Measurements from ENCODE around the gene AASS.
"Not testable (repeated sequence)": the region's sequence is repeated elsewhere in the genome, so short reads cannot be mapped to it uniquely, and the experiment has no call there.

DNA sequence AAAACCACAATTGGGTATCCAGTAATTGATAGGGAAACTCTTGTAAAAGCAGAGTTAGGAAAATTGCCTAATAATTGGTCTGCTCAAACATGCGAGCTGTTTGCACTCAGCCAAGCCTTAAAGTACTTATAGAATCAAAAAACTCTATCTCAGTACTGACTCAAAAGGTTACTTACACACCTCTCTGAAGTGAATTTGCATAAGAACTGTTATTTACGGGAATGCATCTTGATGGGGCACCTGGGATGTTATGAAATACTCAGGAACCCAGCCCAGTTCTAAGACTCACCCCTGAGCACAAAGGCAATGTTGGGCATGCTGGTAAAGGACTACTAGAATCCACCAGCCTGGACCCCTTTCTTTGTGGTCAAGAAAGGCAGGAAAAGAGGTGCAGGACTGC lies 28.1 kb upstream of the AASS start:
- TF ChIP-seq CTCF, POLR2A (IDR thresholded peaks at IDR 0.05): not testable (repeated sequence)

All from adrenal gland (tissue), 5 donors.